Caco-2 (cell line): ENCODE measurements around the gene CALCB. TPM values are rescaled to one million over a fixed set of nuclear protein-coding genes. Genes with fewer than 3 reads are reported as not detected.

Experiments used
- BruUV-seq: library from RNA; stranded (reverse); fragments of 400-500 nt; replicated peaks from 2 replicates; lab custom pipeline; 2021; lab: Mats Ljungman, UMichigan
- CTCF ChIA-PET: fragments of 300-600 bp; sonication (Branson Sonifier 250); formaldehyde crosslinking; loops from one replicate; lab custom pipeline; 2022; ENCODE audit warnings: antibody characterized with exemption; lab: Charles Lee
- POLR2A ChIA-PET: fragments of 300-600 bp; sonication (Branson Sonifier 250); formaldehyde crosslinking; loops from one replicate; lab custom pipeline; 2022; ENCODE audit warnings: antibody characterized with exemption; lab: Charles Lee
- DNase-seq, 2 experiments: peaks; one replicate each; pipeline versions ENCODE4 v3.0.0 to v3.0.0-alpha.2; 2020 to 2022
- H3K27me3 ChIP-seq: replicated peaks from 2 replicates; pipeline ENCODE4 v1.6.0; 2011; ENCODE audit warnings: low read length; ENCODE audit not compliant: control insufficient read depth, insufficient read depth
- H3K36me3 ChIP-seq: 2 replicates; pipeline ENCODE4 v1.5.1; 2011; ENCODE audit warnings: low read length; ENCODE audit not compliant: control insufficient read depth, insufficient read depth
- H3K4me1 ChIP-seq: fragments of 250-450 bp; sonication (Bioruptor Pico); 2 replicates; pipeline ENCODE4 v1.5.1; 2020; ENCODE audit warnings: mild to moderate bottlenecking
- H3K4me3 ChIP-seq: 2 replicates; pipeline ENCODE4 v1.5.1; 2011; ENCODE audit warnings: low read depth, mild to moderate bottlenecking, control low read depth, low read length
- H3K9me3 ChIP-seq: fragments of 250-450 bp; sonication (Bioruptor Pico); 2 replicates; pipeline ENCODE4 v1.5.1; 2020; ENCODE audit warnings: mild to moderate bottlenecking, moderate library complexity
- H3K27ac Mint-ChIP-seq: one replicate; pipeline ENCODE4 v1.8.0; 2022; ENCODE audit warnings: mixed read lengths; ENCODE audit not compliant: unreplicated experiment
- H3K27me3 Mint-ChIP-seq: one replicate; pipeline ENCODE4 v1.8.0; 2022; ENCODE audit warnings: mixed read lengths; ENCODE audit not compliant: insufficient read depth, unreplicated experiment
- H3K36me3 Mint-ChIP-seq: one replicate; pipeline ENCODE4 v1.8.0; 2022; ENCODE audit warnings: mild to moderate bottlenecking, mixed read lengths; ENCODE audit not compliant: insufficient read depth, unreplicated experiment
- H3K4me1 Mint-ChIP-seq: one replicate; pipeline ENCODE4 v1.8.0; 2022; ENCODE audit warnings: low read depth, mixed read lengths; ENCODE audit not compliant: unreplicated experiment
- H3K4me3 Mint-ChIP-seq: one replicate; pipeline ENCODE4 v1.8.0; 2022; ENCODE audit warnings: mild to moderate bottlenecking, moderate library complexity, mixed read lengths; ENCODE audit not compliant: unreplicated experiment
- H3K9me3 Mint-ChIP-seq: one replicate; pipeline ENCODE4 v1.8.0; 2022; ENCODE audit warnings: mixed read lengths; ENCODE audit not compliant: unreplicated experiment
- intact Hi-C: fragments of 100-400 bp; cut with micrococcal nuclease; formaldehyde crosslinking; loops from one replicate; pipeline ENCODE4 v1.10.0; 2022; ENCODE audit not compliant: unreplicated experiment
- total RNA-seq: library from RNA; stranded (reverse); gene quantifications from 2 replicates; pipeline ENCODE4 v1.2.3, GENCODE V29; 2022
- TF ChIP-seq, protein P1 (sequence below), 2 experiments: fragments of 200-600 bp in 1 of 2; IDR thresholded peaks; 1 replicate in 1 of 2; 2 replicates in 1 of 2; pipeline versions ENCODE4 v1.5.1 to v1.8.0; 2011 to 2022; ENCODE audit warnings: antibody characterized with exemption in 1 of 2, control low read depth in 1 of 2, inconsistent platforms in 1 of 2, low read depth in 1 of 2, low read length in 1 of 2, mild to moderate bottlenecking in 1 of 2, moderate library complexity in 1 of 2; ENCODE audit not compliant: insufficient read depth in 1 of 2, severe bottlenecking in 1 of 2, unreplicated experiment in 1 of 2

CALCB gene
- total RNA-seq, 1 experiment from 2014 or later: not detected

GRCh38 chr11:15106201-15106965 is 33.0 kb downstream of the CALCB start:
- H3K27ac Mint-ChIP-seq: no peak overlapping the region
- no peak for DNase-seq

DNA sequence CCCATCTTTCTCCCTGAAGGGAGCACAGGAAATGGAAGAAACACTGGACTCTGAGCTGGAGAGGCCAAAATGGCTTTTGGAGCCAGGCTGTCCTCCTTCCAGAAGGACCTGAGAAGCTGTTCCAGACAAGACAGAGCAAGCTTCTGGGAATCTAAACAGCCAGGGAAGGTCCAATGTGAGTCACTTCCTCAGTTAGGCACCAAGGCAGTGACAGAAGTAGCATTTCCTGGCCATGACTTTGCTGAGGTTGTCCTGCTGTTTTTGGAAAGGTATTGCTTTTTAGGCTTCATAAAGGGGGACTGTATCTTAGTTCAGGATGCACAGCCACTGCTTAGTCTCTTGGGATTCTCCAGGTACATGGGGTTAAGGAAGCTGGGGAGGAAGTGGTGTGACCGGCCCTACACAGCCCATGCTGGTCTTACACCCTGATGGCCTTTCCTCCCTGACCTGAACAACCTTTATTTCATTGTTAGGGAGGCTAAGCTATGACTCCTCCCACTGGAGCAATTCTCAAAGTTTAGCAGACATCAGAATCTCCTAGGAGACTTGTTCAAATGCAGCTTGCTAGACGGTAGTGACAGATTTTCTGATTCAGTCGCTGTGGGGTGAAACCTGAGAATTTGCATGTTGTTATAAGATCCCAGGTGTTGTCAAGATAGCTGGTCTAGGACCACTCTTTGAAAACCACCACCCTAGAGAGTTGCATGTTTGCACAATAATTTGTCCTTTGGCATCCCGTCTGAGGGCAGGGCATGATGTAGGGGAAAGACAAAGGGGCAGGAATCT is 34.5 kb downstream of the CALCB start:
- intact Hi-C loops: no loop called here
- Histone ChIP-seq H3K27me3 (no peaks in the 10 kb centered on the region), H3K4me1 (peaks cover 6% of the 10 kb centered on the region), H3K4me3 (no peak overlapping the region), H3K36me3 (no peaks in the 10 kb centered on the region), H3K9me3 (no peaks in the 10 kb centered on the region)
- ChIA-PET CTCF (no interaction called here), POLR2A (no interaction called here)
- no peak overlapping the region for H3K27ac Mint-ChIP-seq
- no peaks in the 10 kb centered on the region for H3K9me3 Mint-ChIP-seq
- no peak overlapping the region for H3K4me3 Mint-ChIP-seq
- DNase-seq: no peak
- no TSS peak for BruUV-seq
- H3K36me3 Mint-ChIP-seq: no peaks in the 10 kb centered on the region
- H3K27me3 Mint-ChIP-seq: peaks cover 8% of the 10 kb centered on the region
- TF ChIP-seq, protein P1, sequence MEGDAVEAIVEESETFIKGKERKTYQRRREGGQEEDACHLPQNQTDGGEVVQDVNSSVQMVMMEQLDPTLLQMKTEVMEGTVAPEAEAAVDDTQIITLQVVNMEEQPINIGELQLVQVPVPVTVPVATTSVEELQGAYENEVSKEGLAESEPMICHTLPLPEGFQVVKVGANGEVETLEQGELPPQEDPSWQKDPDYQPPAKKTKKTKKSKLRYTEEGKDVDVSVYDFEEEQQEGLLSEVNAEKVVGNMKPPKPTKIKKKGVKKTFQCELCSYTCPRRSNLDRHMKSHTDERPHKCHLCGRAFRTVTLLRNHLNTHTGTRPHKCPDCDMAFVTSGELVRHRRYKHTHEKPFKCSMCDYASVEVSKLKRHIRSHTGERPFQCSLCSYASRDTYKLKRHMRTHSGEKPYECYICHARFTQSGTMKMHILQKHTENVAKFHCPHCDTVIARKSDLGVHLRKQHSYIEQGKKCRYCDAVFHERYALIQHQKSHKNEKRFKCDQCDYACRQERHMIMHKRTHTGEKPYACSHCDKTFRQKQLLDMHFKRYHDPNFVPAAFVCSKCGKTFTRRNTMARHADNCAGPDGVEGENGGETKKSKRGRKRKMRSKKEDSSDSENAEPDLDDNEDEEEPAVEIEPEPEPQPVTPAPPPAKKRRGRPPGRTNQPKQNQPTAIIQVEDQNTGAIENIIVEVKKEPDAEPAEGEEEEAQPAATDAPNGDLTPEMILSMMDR (IDR thresholded peaks at IDR 0.05; ENCODE audit: insufficient read depth in 1 of 2, low read depth in 1 of 2, low read length in 1 of 2, severe bottlenecking in 1 of 2, unreplicated experiment in 1 of 2): no peak
- H3K4me1 Mint-ChIP-seq: no peaks in the 10 kb centered on the region

More at GRCh38 chr11:15106201-15106965, 33.0 kb downstream of the CALCB start:
- no peaks in the 10 kb centered on the region for H3K9me3 Mint-ChIP-seq
- no peaks in the 10 kb centered on the region for H3K36me3 Mint-ChIP-seq
- Histone ChIP-seq H3K4me1 (peaks cover 6% of the 10 kb centered on the region), H3K27me3 (no peaks in the 10 kb centered on the region), H3K36me3 (no peaks in the 10 kb centered on the region), H3K9me3 (no peaks in the 10 kb centered on the region), H3K4me3 (no peak overlapping the region)
- intact Hi-C loops: no loop called here
- H3K4me1 Mint-ChIP-seq: no peaks in the 10 kb centered on the region
- ChIA-PET POLR2A (no interaction called here), CTCF (no interaction called here)
- H3K27me3 Mint-ChIP-seq: peaks cover 5% of the 10 kb centered on the region
- H3K4me3 Mint-ChIP-seq: no peak overlapping the region
- TF ChIP-seq, protein P1 (IDR thresholded peaks at IDR 0.05; ENCODE audit: insufficient read depth in 1 of 2, low read depth in 1 of 2, low read length in 1 of 2, severe bottlenecking in 1 of 2, unreplicated experiment in 1 of 2): no peak
- BruUV-seq: no TSS peak

GRCh38 chr11:15108592-15109130 is 35.3 kb downstream of the CALCB start:
- no peak overlapping the region for H3K27ac Mint-ChIP-seq
- TF ChIP-seq, protein P1 (IDR thresholded peaks at IDR 0.05; ENCODE audit: insufficient read depth in 1 of 2, low read depth in 1 of 2, low read length in 1 of 2, severe bottlenecking in 1 of 2, unreplicated experiment in 1 of 2): no peak
- H3K9me3 Mint-ChIP-seq: no peaks in the 10 kb centered on the region
- no peaks in the 10 kb centered on the region for H3K9me3 ChIP-seq
- no peaks in the 10 kb centered on the region for H3K36me3 ChIP-seq
- DNase-seq: no peak
- CTCF ChIA-PET: no interaction called here
- H3K4me1 Mint-ChIP-seq: no peaks in the 10 kb centered on the region
- H3K4me3 Mint-ChIP-seq: no peak overlapping the region
- H3K4me3 ChIP-seq: no peak overlapping the region
- peaks cover 8% of the 10 kb centered on the region for H3K27me3 Mint-ChIP-seq
- POLR2A ChIA-PET: no interaction called here
- H3K36me3 Mint-ChIP-seq: no peaks in the 10 kb centered on the region
- no peaks in the 10 kb centered on the region for H3K27me3 ChIP-seq
- no TSS peak for BruUV-seq
- intact Hi-C loops: no loop called here
- peaks cover 6% of the 10 kb centered on the region for H3K4me1 ChIP-seq
